Measurements from ENCODE around the gene PLEKHN1. TPM values are rescaled to one million over a fixed set of nuclear protein-coding genes. Genes with fewer than 3 reads are reported as not detected.

The PLEKHN1 gene
- total RNA-seq, 2 donors from 2014 or later: 2.8 to 6.3 TPM

GRCh38 chr1:958823-959730, 7.2 kb upstream of the PLEKHN1 start, which contains the start of gene NOC2L:
TSS of gene NOC2L (minus strand) at chr1:959256. CDS start at chr1:959240, 16 bp downstream.
- peak within 1 kb of the TSS; percentile 90 for H3K4me3 Mint-ChIP-seq
- peak; percentile 93 for ATAC-seq (replicated peaks)
- peaks cover 13% of the 10 kb centered on the region for H3K4me1 Mint-ChIP-seq
- no peaks in the 10 kb centered on the region for H3K27me3 Mint-ChIP-seq
- peak within 1 kb of the TSS; percentile 76 for H3K27ac Mint-ChIP-seq
- no peaks in the 10 kb centered on the region for H3K9me3 Mint-ChIP-seq
- peaks cover 49% of the 10 kb centered on the region for H3K36me3 Mint-ChIP-seq (ENCODE audit: low read depth)

GRCh38 chr1:959731-960362, 6.4 kb upstream of the PLEKHN1 start:
- Mint-ChIP-seq H3K4me1 (peaks cover 13% of the 10 kb centered on the region), H3K4me3 (peak overlapping the region; percentile 90), H3K27ac (no peak overlapping the region), H3K9me3 (no peaks in the 10 kb centered on the region), H3K36me3 (ENCODE audit: low read depth) (peaks cover 41% of the 10 kb centered on the region), H3K27me3 (no peaks in the 10 kb centered on the region)
- peak; percentile 29 for ATAC-seq (replicated peaks)

GRCh38 chr1:960363-961131, 5.7 kb upstream of the PLEKHN1 start, which contains the start of gene KLHL17:
TSS of gene KLHL17 (plus strand) at chr1:960584. CDS start at chr1:960694, 110 bp downstream.
- Mint-ChIP-seq H3K4me1 (peaks cover 7% of the 10 kb centered on the region), H3K27me3 (no peaks in the 10 kb centered on the region), H3K9me3 (no peaks in the 10 kb centered on the region), H3K4me3 (peak within 1 kb of the TSS; percentile 90), H3K36me3 (ENCODE audit: low read depth) (peaks cover 34% of the 10 kb centered on the region), H3K27ac (no peak within 1 kb of the TSS)
- peak; percentile 64 for ATAC-seq (replicated peaks)

GRCh38 chr1:961132-961669, 5.1 kb upstream of the PLEKHN1 start:
- H3K27ac Mint-ChIP-seq: no peak overlapping the region
- no peak for ATAC-seq (replicated peaks)
- H3K4me3 Mint-ChIP-seq: peak overlapping the region; percentile 42
- no peaks in the 10 kb centered on the region for H3K9me3 Mint-ChIP-seq
- H3K27me3 Mint-ChIP-seq: no peaks in the 10 kb centered on the region
- peaks cover 7% of the 10 kb centered on the region for H3K4me1 Mint-ChIP-seq
- H3K36me3 Mint-ChIP-seq (ENCODE audit: low read depth): peaks cover 28% of the 10 kb centered on the region

- Mint-ChIP-seq H3K27me3 (no peaks in the 10 kb centered on the region), H3K4me3 (peak overlapping the region; percentile 42), H3K27ac (no peak overlapping the region), H3K36me3 (ENCODE audit: low read depth) (peaks cover 15% of the 10 kb centered on the region), H3K9me3 (no peaks in the 10 kb centered on the region), H3K4me1 (peaks cover 3% of the 10 kb centered on the region)
- ATAC-seq (replicated peaks): no peak
These were observed 3.6 kb upstream of the PLEKHN1 start for GRCh38 chr1:962381-963300.

- Mint-ChIP-seq H3K9me3 (no peaks in the 10 kb centered on the region), H3K27ac (no peak overlapping the region), H3K4me1 (no peaks in the 10 kb centered on the region), H3K27me3 (no peaks in the 10 kb centered on the region), H3K36me3 (ENCODE audit: low read depth) (peaks cover 9% of the 10 kb centered on the region), H3K4me3 (no peak overlapping the region)
- ATAC-seq (replicated peaks): no peak
These were observed 3.0 kb upstream of the PLEKHN1 start for GRCh38 chr1:963301-963651.

GRCh38 chr1:963746-964525, 2.3 kb upstream of the PLEKHN1 start:
- no peaks in the 10 kb centered on the region for H3K27me3 Mint-ChIP-seq
- H3K36me3 Mint-ChIP-seq (ENCODE audit: low read depth): peaks cover 6% of the 10 kb centered on the region
- no peaks in the 10 kb centered on the region for H3K9me3 Mint-ChIP-seq
- no peak for ATAC-seq (replicated peaks)
- H3K4me1 Mint-ChIP-seq: no peaks in the 10 kb centered on the region
- no peak overlapping the region for H3K4me3 Mint-ChIP-seq
- no peak overlapping the region for H3K27ac Mint-ChIP-seq

- Mint-ChIP-seq H3K27ac (no peak overlapping the region), H3K4me1 (no peaks in the 10 kb centered on the region), H3K4me3 (peak overlapping the region; percentile 45), H3K36me3 (ENCODE audit: low read depth) (peaks cover 6% of the 10 kb centered on the region), H3K27me3 (no peaks in the 10 kb centered on the region), H3K9me3 (no peaks in the 10 kb centered on the region)
- ATAC-seq (replicated peaks): no peak
These were observed 1.4 kb upstream of the PLEKHN1 start for GRCh38 chr1:964691-965525.

GRCh38 chr1:965526-966134, 652 bp upstream of the PLEKHN1 start:
- Mint-ChIP-seq H3K27me3 (no peaks in the 10 kb centered on the region), H3K4me1 (no peaks in the 10 kb centered on the region), H3K4me3 (peak overlapping the region; percentile 45), H3K9me3 (no peaks in the 10 kb centered on the region), H3K27ac (no peak overlapping the region), H3K36me3 (ENCODE audit: low read depth) (peaks cover 6% of the 10 kb centered on the region)
- no peak for ATAC-seq (replicated peaks)

GRCh38 chr1:966704-967300, 520 bp downstream of the PLEKHN1 start:
- Mint-ChIP-seq H3K4me1 (no peaks in the 10 kb centered on the region), H3K27me3 (no peaks in the 10 kb centered on the region), H3K27ac (no peak overlapping the region), H3K4me3 (peak overlapping the region; percentile 65), H3K36me3 (ENCODE audit: low read depth) (peaks cover 6% of the 10 kb centered on the region), H3K9me3 (no peaks in the 10 kb centered on the region)
- ATAC-seq (replicated peaks): peak; percentile 93

- no peak overlapping the region for H3K27ac Mint-ChIP-seq
- no peak for ATAC-seq (replicated peaks)
- no peaks in the 10 kb centered on the region for H3K9me3 Mint-ChIP-seq
- H3K36me3 Mint-ChIP-seq (ENCODE audit: low read depth): peaks cover 6% of the 10 kb centered on the region
- H3K27me3 Mint-ChIP-seq: no peaks in the 10 kb centered on the region
- no peaks in the 10 kb centered on the region for H3K4me1 Mint-ChIP-seq
- no peak overlapping the region for H3K4me3 Mint-ChIP-seq
These were observed 1.4 kb downstream of the PLEKHN1 start for GRCh38 chr1:967466-968343.
